DLD1 (cell line): ENCODE data around the gene ARHGAP26.

ENCODE experiments used
- in situ Hi-C: cut with HindIII; loops from 2 replicates; pipeline ENCODE4 v1.10.0; 2017; ENCODE audit warnings: low sequenced_read_pairs

Gene ARHGAP26

GRCh38 chr5:143244000-143244736, 474.0 kb downstream of the ARHGAP26 start:
- in situ Hi-C loops, result no loop called here

- in situ Hi-C loops, result no loop called here
Observed at GRCh38 chr5:143244990-143245389, 474.8 kb downstream of the ARHGAP26 start.

DNA sequence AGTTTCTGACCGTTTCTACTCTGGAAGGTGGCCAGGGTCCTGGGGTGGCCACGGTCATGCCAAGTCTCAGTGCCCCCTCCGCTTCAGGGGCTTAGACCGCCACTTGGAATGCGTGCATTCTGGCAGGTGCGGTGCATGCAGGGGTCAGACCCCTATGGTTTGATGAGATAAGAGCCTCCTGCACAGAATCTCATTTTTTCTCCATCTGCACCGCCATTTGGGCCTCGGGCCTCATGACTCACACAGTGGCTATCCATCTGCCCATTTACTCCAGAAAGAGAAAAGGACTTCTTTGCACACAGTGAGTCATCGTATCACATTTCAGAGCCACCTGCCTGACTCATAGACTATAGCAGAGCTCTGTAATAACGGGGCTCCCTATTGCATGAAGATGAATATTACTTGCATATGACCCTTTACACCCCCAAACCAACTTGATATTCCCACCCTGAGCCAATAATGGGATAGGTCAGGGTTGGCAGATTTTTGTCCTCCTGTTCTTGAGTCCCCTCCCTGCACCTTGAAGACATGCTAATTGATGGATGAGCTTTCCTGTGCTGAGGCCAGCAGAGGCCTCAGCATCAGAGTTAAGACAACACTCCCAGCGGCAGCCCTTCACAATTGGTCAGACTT, 475.9 kb downstream of the ARHGAP26 start:
- in situ Hi-C loops, result no loop called here

DNA sequence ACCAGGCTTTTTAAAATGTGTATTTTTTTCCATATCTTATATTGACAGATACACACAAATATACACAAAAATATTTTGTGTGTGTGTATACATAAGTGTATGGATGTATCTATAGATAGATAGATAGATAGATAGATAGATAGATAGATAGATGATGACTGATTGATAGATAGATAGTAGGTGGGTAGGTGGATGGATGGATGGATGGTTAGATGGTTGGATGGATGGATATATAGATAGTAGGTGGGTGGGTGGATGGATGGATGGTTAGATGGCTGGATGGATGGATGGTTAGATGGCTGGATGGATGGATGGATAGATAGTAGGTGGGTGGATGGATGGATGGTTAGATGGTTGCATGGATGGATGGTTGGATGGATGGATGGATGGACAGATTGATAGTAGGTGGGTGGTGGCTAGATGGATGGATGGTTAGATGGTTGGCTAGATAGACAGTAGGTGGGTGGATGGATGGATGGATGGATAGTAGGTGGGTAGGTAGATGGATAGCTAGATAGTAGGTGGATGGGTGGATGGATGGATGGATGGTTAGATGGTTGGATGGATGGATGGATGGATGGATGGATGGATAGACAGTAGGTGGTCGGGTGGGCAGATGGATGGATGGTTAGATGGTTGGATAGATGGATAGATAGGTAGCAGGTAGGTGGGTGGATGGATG, 477.1 kb downstream of the ARHGAP26 start:
- in situ Hi-C loops, result no loop called here

DNA sequence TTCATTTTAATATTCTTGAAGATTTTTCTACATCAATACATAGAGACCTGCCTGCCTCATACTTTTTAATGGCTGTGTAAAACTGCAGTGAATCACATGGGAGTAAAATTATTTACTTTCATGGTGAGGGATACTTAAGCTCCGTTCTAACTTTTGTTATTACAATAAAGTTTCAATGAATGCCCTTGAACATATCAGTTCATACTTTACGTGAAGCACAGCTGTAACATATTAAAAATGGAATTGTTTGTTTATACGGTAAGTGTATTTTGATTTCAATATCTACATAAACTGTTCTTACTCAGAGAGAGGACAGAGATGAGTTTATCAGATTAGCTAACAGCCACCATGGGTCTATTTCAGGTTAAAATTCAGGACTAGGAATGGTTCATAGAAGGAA, 478.2 kb downstream of the ARHGAP26 start:
- in situ Hi-C loops, result no loop called here

DNA sequence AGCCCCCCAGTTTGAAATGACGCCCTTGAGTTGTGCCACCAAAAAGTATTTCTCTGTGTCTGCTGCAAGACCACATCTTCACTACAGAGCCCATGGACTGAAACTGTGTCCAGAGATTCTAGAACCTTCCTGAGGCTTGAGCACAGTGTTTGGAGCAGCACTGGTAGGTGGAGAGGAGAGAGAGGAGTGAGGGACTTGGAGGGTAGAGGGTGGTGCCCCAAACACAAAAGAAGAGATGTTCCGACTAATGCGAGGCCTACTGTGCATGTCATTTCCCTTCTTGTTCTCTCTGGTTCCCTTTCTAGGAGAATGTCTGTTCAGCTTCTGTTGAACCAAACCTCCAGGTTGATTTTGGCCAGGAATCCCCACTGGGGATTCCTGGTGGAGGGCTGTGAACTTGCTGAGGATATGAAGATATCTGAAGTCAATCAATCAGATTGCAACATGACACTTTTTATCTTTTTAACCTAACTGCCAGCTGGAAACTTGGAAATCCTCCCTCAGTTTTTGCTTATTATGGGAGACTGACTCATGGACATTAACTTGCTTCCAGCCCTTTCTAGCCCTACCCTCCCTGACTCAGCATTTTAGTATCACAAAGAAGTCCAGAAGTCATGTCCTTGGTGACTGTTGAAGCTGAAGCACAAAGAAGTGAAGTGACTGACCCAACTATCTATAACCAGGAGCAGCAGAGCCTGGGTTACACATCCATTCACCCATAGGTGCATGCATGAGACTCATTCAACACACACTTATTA, 478.8 kb downstream of the ARHGAP26 start:
- in situ Hi-C loops, result no loop called here

DNA sequence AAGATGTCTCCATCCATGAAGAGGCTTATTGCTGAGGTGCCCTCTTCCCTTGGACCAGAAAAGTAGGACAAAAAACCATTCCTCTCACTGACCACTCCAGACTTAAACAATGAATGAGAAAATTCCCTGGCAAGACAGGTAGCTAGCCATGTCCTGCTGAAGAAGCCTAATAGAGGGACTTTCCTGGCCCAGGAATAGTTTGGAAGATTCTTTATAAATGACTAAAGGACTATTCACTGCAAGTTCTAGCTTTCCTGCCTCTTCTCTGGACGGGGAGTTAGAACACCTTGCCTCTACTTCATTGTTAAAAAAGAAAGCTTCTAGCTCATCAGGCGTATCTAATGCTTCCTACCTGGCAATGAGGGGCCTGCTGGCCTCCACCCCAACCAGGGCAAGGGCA, 479.7 kb downstream of the ARHGAP26 start:
- in situ Hi-C loops, result no loop called here

- in situ Hi-C loops, result no loop called here
Observed at GRCh38 chr5:143251190-143251589, 481.0 kb downstream of the ARHGAP26 start.

GRCh38 chr5:143251946-143252345, 481.8 kb downstream of the ARHGAP26 start:
- in situ Hi-C loops, result no loop called here

DNA sequence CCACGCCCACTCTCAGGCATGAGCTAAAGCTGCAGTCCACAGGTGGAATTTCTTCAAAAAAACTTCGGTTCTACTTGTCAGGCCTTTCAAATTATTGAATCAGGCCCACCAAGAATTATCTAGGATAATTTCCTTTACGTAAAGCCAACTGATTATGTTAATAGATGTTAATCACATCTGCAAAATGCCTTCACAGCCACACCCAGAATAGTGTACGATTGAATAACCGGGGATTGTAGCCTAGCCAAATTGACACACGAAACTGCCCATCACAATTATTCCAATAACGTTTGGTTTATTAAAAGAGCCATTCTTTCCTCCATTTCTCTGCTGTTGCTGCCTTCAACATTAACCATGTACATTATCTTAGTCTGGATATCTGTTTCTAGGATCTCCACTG, 484.6 kb downstream of the ARHGAP26 start:
- in situ Hi-C loops, result no loop called here

DNA sequence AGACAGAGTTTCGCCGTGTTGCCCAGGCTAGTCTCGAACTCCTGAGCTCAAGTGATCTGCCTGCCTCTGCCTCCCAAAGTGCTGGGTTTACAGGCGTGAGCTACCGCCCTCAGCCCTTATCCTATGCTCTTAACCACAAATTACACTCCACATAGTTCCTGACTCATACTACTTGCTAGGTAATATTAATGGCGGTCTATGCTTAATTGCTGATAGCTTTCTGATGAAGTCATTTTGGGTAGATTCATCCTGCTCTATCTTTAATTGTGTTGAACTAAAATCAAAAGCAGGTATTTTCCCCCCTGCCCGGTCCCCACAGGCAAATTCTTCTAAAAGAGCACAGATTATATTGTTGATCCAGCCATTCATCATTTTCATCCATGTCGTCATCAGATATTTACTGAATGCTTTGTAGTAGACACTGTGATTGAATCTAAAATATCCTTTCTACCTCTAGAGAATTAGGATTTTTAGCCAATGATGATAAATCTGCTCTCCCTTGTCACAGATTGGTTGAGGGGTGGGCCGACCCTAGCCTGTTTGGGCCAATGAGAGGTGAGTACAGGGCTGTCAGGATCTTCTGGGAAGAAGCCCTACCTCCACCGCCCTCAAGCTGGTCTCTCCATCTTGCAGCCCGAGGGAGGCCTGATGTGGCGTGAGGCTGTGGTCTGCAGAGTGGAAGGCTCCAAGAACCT, 488.5 kb downstream of the ARHGAP26 start:
- in situ Hi-C loops, result no loop called here

GRCh38 chr5:143259254-143259605, 489.1 kb downstream of the ARHGAP26 start:
- in situ Hi-C loops, result no loop called here

DNA sequence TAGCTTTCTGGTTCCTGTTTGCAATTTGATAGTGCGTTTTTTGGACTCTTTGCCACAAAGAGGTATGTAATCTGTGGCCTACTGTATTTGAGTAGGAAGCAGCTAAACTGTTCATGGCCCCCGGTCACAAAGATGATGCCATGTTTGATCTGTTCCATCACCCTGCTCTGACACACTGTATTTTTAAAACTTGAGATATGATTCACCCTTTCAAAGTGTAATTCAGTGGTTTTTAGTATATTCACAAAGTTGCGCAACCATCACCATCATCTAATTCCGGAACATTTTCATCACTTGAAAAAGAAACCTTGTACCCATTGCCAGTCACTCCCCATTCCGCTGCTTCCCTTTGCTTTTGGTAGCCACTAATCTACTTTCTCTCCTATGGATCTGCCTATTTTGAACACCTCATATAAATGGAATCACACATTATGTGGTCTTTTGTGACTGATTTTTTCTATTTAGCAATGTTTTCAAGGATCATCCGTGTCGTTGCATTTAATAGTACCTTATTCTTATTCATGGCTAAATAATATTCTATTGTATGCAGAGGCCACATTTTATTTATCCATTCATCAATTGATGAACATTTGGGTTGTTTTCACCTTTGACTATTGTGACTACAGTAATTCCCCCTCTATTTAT, 491.7 kb downstream of the ARHGAP26 start:
- in situ Hi-C loops, result no loop called here

- in situ Hi-C loops, result no loop called here
Observed at GRCh38 chr5:143262393-143263174, 492.4 kb downstream of the ARHGAP26 start.

DNA sequence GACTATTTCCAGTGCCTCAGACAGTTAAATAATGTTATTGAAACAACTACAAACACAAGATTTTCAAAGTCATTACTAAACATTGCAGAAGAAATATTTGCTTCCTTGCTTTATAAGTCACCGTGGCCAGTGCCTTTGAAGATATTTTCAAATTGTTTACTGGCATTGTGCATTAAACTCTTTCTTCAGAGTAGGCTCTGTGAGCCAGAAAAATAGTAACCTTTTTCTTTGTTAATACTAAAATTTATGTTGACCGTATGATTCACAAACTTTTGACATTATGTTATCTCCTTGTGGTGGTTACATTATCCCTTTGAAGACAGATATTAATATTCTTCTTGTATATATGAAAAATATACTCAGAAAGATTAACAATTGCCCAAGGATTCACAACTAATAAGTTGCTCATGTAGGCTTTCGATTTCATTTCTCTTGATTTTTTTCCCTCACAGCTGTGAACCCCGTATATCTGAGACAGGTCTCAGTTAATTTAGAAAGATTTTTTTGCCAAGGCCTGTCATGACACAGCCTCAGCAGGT, 493.2 kb downstream of the ARHGAP26 start:
- in situ Hi-C loops, result no loop called here

DNA sequence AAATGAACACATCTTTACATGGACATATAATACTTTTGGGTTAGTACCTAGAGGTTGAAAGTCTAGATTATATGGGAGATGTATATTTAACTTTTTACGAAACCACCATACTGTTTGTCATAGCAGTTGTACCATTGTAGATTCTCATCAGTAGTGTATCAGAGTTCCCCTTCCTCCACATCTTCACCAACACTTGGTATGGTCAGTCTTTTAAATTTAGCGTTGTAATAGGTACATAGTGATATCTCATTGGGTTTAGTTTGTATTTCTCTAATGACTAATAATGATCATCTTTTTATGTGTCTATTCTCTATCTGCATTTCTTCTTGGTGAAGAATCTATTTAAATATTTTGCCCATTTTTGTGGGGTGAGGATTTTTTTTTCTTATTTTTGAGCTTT, 495.8 kb downstream of the ARHGAP26 start:
- in situ Hi-C loops, result no loop called here

GRCh38 chr5:143267186-143267585, 497.0 kb downstream of the ARHGAP26 start:
- in situ Hi-C loops, result no loop called here

DNA sequence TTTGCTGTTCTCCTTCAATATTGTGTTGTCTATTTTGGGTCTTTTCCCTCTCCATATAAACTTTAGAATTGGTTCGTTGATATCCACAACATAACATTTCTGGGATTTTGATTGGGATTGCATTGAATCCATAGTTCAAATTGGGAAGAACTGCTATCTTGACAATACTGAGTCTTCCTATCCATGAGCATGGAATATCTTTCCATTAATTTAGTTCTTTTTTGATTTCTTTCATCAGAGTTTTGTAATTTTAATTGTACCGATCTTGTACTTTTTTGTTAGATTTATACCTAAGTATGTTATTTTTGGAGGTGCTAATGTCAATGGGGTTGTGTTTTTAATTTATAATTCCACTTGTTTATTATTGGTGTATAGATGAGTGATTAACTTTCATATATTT, 498.2 kb downstream of the ARHGAP26 start:
- in situ Hi-C loops, result no loop called here

GRCh38 chr5:143271431-143271830, 501.3 kb downstream of the ARHGAP26 start:
- in situ Hi-C loops, result no loop called here
